GM19463 (cell line): ENCODE results near the gene DNAI4.

Experiments
- ATAC-seq: cut with Tn5 transposase; IDR thresholded peaks from one replicate; pipeline ENCODE4 v1.9.1; 2021; ENCODE audit warnings: mild to moderate bottlenecking, moderate library complexity; ENCODE audit not compliant: unreplicated experiment

DNAI4 gene

DNA sequence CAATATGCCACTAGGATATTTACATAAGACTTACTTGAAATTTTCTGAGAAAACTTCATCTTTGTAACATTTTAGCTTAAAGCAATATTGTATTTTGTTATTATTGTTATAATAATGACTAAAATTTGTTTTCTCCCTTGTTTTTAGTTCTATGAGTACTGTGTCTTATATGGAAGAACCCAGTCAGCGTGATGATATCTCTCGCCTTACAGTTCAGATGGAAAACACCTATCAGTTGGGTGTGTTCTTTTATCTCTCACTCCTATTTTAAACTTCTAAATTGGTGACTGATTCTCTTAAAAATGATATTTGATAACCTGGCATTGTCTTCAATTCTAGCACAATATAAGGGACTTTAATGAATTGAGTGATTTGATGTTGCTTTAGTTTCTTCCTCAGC, 154.4 kb downstream of the DNAI4 start:
- ATAC-seq: no peak

- ATAC-seq: no peak
Measured at GRCh38 chr1:66769512-66770229, 155.0 kb downstream of the DNAI4 start.

- ATAC-seq: no peak
Measured at GRCh38 chr1:66768965-66769364, 155.7 kb downstream of the DNAI4 start.

GRCh38 chr1:66767626-66768025, 157.0 kb downstream of the DNAI4 start:
- no peak for ATAC-seq

- ATAC-seq: peak; percentile 48
Measured at GRCh38 chr1:66764994-66765578, 159.6 kb downstream of the DNAI4 start.
